ENCODE data around the gene CBL. TPM values are rescaled to one million over a fixed set of nuclear protein-coding genes. Genes with fewer than 3 reads are reported as not detected.

Gene CBL
- polyA plus RNA-seq, 2 of the 4 experiments (the other 2 are of a cell fraction) = 6.0 to 14.1 TPM

GRCh38 chr11:119202554-119202953 is 3.6 kb upstream of the CBL start:
- CTCF ChIA-PET = interaction anchor here (0.6 to 0.7 kb wide), 3 partner anchors 12 to 124 kb away, joined by 3 to 4 read pairs (median 3); no protein-coding TSS in a partner anchor
- TF ChIP-seq TFCP2L1 (CRISPR knock-in tag; IDR thresholded peaks at IDR 0.05) (no peak), RAD21 (conservative IDR thresholded peaks at IDR 0.05 in 1 of 2, IDR thresholded peaks at IDR 0.05 in 1 of 2) (no peak), BCL3 (IDR thresholded peaks at IDR 0.05) (no peak), HEYL (CRISPR knock-in tag; IDR thresholded peaks at IDR 0.05) (no peak), HOXB5 (CRISPR knock-in tag; IDR thresholded peaks at IDR 0.05) (no peak), FOXS1 (CRISPR knock-in tag; IDR thresholded peaks at IDR 0.05) (no peak), POLR2AphosphoS2 (conservative IDR thresholded peaks at IDR 0.05; ENCODE audit: low read length) (no peak), ZNF302 (CRISPR knock-in tag; IDR thresholded peaks at IDR 0.05) (no peak), FOSL2 (IDR thresholded peaks at IDR 0.05) (no peak), FOSL2 (CRISPR knock-in tag; IDR thresholded peaks at IDR 0.05) (no peak), ZC3H11A (IDR thresholded peaks at IDR 0.05) (no peak), MAX (IDR thresholded peaks at IDR 0.05) (no peak), GATA3 (IDR thresholded peaks at IDR 0.05; ENCODE audit: borderline replicate concordance) (no peak), MYC (IDR thresholded peaks at IDR 0.05; ENCODE audit: borderline replicate concordance, low read length) (no peak)
- H3K9me3 ChIP-seq = no peaks in the 10 kb centered on the region
- peaks cover 9% of the 10 kb centered on the region for H3K4me1 ChIP-seq
- ATAC-seq (no peak), DNase-seq (ENCODE audit: low read depth in 1 of 2, low spot score in 1 of 2) (no peak), FAIRE-seq (no peak)
- no peak overlapping the region for H3K4me3 ChIP-seq
- WGBS (ENCODE audit: missing lambda C conversion rate) = 78% methylated on average over 7 of the region's 7 CpGs
- no peak overlapping the region for H3K4me2 ChIP-seq
- no peak overlapping the region for H3K27ac ChIP-seq
- POLR2A ChIA-PET = no interaction called here

GRCh38 chr11:119204066-119204465 is 2.1 kb upstream of the CBL start:
- DNase-seq (ENCODE audit: low read depth in 1 of 2, low spot score in 1 of 2) (no peak), FAIRE-seq (no peak), ATAC-seq (no peak)
- WGBS (ENCODE audit: missing lambda C conversion rate) = 93% methylated on average over 7 of the region's 9 CpGs
- Histone ChIP-seq H3K9me3 (no peaks in the 10 kb centered on the region), H3K4me2 (no peak overlapping the region), H3K4me1 (peaks cover 12% of the 10 kb centered on the region), H3K27ac (no peak overlapping the region), H3K4me3 (no peak overlapping the region)
- ChIA-PET CTCF (interaction anchor here (0.6 to 1.6 kb wide), 4 partner anchors 14 to 170 kb away, joined by 3 to 5 read pairs (median 4); partner anchors contain the start of gene DPAGT1), POLR2A (no interaction called here)
- no peak for TF ChIP-seq KDM5A (IDR thresholded peaks at IDR 0.05)
- no peak for TF ChIP-seq KDM1A (IDR thresholded peaks at IDR 0.05; ENCODE audit: low read depth)
- no peak for TF ChIP-seq ZFP36 (IDR thresholded peaks at IDR 0.05; ENCODE audit: borderline replicate concordance, partially characterized antibody)
- no peak for TF ChIP-seq FOSL2 (IDR thresholded peaks at IDR 0.05)
- no peak for TF ChIP-seq FOSL2 (CRISPR knock-in tag; IDR thresholded peaks at IDR 0.05)
- no peak for TF ChIP-seq REST (IDR thresholded peaks at IDR 0.05)
- no peak for TF ChIP-seq FOSB (CRISPR knock-in tag; IDR thresholded peaks at IDR 0.05)
- no peak for TF ChIP-seq HDAC2 (IDR thresholded peaks at IDR 0.05)

- CTCF ChIA-PET = interaction anchor here (0.9 to 2.7 kb wide), 15 partner anchors 8 to 270 kb away, joined by 3 to 17 read pairs (median 5); partner anchors contain the start of genes C1QTNF5 and DPAGT1
- Histone ChIP-seq H3K4me1 (peaks cover 19% of the 10 kb centered on the region), H3K4me2 (peak overlapping the region; percentile 72), H3K27ac (peak overlapping the region; percentile 94 to 99), H3K9me3 (no peaks in the 10 kb centered on the region), H3K4me3 (no peak overlapping the region; the same call in 2 of the 3 replicates)
- ATAC-seq = no peak
- POLR2A ChIA-PET = no interaction called here
- DNase-seq (ENCODE audit: low read depth in 1 of 2, low spot score in 1 of 2) = no peak
- no peak for TF ChIP-seq HDAC2 (IDR thresholded peaks at IDR 0.05)
- no peak for TF ChIP-seq POLR2A (IDR thresholded peaks at IDR 0.05; ENCODE audit: low read length)
- no peak for FAIRE-seq
- WGBS (ENCODE audit: missing lambda C conversion rate) = 77% methylated on average over 10 of the region's 10 CpGs
These were observed 1.1 kb upstream of the CBL start for GRCh38 chr11:119205080-119205479.

Data from A549 (cell line).